Retina (tissue), 1 donor: ENCODE measurements around the gene MAFB.
A peak's percentile ranks its signal among the peaks of the same experiment; 100 is the strongest.

Experiments used
- DNase-seq: peaks from one replicate; pipeline ENCODE4 v3.0.0-alpha.2; 2016

MAFB gene

GRCh38 chr20:40680161-40680959 is 8.7 kb downstream of the MAFB start:
- DNase-seq: no peak

DNA sequence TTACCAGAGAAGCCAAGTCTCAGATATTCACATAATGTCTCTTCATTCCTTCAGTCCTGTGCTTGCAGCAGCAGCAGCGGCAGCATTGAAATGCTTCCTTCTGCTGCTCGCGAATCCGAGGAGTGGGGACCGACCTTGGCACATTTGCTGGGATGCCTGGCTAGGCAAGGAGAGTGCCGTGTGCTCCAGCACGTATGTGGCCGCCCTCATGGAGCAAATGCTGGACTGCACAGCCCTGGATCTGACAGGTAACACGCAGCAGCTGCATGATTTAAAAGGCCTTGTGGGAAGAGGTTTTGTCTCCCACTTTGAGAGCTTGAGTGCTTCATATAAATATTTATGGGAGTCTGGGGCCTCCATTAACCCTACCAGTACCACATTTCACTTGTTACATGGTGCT is 9.9 kb downstream of the MAFB start:
- DNase-seq: peak; percentile 50

GRCh38 chr20:40678286-40678875 is 10.7 kb downstream of the MAFB start:
- DNase-seq: no peak

GRCh38 chr20:40677343-40677924 is 11.6 kb downstream of the MAFB start:
- no peak for DNase-seq

GRCh38 chr20:40676491-40677269 is 12.4 kb downstream of the MAFB start:
- DNase-seq: no peak

DNA sequence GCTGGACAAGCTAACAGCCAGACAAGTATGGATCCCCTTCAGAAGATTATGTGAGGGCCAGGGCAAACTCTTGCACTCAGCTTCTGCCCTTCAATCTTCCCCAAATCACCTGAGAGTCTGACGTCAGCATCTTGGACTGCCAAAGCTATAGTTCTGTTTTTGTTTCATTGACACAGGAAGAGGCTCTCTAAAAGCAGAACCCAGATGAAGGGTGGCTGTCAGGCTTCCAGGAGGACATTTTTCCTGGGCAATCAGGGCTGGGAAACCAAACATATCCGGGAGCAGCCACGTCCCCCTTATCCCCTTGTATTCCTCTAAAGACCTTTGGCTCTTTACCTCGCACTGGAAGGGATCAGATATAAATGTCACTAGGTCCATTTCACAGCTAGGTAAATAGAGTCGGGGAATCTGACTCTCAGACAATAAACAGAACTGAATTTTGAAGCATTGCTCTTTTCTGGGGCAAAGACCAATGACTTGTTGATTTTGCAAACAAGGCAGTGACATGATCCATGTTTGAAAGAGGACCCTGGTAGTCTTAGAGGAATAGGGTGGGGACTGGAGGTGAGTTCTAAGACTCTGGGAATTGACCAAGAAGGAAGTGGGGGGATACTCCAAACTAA is 13.3 kb downstream of the MAFB start:
- no peak for DNase-seq

GRCh38 chr20:40673442-40673841 is 15.6 kb downstream of the MAFB start:
- no peak for DNase-seq

DNA sequence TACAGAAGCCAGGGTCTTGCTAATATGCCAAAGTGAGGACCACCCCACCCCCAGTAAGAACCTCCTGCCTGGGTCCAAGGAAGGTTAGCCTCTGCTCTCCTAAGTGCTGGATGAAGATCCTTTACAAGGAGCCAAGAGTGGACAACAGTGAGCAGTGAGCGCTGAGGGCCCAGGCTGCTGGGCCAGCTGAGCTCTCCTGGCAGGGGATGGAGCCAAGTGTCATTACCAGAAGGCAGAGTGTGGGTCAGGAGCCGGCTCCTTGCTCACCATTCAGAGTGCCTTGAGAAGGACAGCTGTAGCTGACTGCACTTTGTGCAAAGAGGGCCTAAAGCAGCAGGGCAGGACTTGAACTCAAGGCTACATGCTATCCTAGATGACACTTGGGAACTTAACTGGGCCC is 16.9 kb downstream of the MAFB start:
- no peak for DNase-seq

DNA sequence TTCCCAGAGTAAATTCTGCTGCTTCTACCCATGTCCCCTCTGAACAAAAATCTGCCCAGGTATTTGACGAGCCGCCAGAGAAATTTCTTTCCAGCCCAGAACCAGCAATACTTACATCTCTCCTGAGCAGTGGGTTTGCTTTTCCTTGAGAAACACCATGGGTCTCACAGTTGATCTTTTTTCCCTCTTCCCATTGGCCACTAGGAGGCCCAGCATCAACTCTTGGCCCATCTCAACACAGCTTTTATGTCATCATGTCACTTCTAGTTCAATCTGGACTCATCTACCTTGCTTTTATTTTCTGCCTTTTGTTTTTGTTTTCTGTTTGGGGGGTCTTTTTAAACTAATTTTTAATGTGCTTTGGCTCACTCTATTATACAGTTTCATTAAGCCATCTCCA is 18.8 kb downstream of the MAFB start:
- no peak for DNase-seq

DNA sequence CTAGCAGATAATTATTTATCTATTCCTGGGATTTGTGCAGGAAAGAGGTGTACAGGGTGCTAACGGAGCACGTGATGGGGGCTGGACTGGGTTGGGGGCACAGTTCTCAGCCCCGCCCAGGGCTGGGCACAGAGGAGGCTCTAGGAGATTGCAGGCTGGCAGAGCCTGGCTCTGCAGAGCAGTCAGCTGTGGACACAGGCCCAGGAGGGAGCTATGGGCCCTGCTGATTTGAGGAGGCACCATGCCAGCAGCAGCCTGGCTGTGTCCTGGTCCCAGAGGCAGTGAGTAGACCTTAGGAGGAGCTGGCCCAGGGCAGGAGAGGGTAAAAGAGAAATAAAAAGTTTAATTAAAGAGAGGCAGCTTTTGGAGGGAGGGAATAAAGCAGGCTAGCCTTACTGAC is 19.3 kb downstream of the MAFB start:
- no peak for DNase-seq

DNA sequence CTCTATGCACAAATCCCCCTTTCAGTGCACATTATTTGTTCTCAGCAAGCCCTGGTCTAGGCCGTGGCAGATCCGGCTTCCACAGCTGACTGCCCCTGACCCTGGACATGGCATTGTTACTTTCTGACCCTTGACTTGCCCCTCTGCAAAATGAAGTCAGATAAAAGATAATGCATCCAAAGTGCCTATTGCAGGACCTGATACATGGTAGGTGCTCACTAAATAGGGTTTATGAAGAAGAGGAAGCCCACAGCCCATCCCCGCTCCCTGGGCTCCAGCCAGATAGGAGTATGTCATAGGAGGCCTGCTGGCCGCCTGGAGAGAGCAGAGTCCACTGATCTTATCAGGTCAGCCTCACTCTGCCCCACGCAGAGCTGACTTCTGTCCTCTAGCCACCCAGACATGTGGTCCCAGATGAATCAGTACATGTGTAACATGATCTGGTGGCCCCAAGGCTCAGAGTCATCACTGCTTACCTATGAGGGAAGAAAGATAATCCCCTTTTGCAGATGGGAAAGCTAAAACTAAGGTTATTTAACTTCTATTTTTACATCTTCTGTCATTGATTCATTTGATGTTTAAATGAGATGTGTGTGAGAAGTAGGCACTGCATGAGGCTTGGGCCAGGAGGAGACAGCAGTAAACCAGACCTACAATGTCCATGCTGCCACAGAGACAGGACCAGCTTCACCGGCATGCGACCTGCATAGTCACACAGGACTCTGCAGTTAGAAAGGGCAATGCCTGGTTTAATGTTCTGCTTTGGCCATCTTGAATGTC is 20.4 kb downstream of the MAFB start:
- no peak for DNase-seq

- no peak for DNase-seq
Observed at GRCh38 chr20:40667503-40667902, 21.5 kb downstream of the MAFB start.

DNA sequence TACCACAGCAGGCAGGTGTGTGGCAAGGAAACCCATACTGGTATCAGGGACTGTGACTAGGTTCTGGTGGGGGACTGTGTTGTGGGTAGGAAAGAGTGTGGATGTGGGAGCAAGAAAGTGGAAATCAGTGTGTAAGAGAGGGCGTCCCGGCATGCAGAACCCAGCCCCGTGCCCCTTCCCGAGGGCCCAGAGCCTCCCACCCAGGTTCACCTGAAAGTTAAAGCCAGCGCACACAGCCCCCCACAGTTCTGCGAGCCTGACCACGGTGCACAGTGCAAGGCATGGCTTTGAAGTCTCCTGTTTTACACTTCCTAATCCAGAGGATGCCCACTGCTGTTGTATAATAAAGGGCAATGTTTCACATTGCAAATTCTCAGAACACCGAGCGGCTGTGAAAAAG is 22.7 kb downstream of the MAFB start:
- DNase-seq: no peak

- no peak for DNase-seq
Observed at GRCh38 chr20:40664891-40665290, 24.1 kb downstream of the MAFB start.

DNA sequence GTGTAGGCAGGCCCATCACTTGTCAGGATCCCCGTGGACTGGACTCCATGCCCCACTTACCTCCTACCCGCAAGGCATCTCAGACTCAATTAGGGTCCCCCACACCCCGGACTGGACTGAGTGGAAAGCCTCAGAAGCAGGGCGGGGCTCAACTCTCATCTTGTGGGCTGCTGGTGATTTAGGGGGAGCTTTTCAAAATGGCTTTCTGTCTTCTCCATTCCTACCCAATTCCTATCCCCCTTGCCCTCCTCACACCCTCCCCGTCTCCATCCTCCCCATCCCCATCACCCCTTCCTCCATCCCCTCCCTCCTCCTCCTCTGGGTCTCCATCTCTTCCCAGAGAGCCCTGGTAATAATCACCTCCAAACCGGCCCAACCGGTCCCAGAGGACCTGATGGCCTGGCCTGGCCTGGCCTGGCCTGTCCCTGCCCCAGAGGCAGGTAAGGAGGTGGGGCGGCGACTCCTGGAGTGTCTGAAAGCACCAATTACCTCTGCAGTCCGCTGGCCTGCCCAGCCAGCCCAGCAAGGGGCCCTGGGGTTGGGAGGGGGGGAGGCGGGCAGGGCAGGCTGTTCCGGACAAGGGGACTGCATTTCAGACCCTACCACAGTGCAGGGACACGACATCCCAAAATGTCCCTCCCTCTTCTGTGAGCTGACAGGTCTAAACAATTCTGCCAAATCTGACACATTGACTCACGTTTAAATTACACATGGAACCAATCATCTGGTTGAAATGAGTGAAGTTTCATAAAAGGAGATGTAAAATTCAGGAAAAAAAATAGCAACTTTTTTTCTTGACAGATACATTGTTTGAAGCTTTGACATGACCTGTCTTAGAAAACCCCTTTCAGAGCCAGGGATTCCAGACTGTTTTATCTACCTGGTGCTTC is 24.8 kb downstream of the MAFB start:
- DNase-seq: no peak

- no peak for DNase-seq
Observed at GRCh38 chr20:40663304-40663790, 25.7 kb downstream of the MAFB start.

DNA sequence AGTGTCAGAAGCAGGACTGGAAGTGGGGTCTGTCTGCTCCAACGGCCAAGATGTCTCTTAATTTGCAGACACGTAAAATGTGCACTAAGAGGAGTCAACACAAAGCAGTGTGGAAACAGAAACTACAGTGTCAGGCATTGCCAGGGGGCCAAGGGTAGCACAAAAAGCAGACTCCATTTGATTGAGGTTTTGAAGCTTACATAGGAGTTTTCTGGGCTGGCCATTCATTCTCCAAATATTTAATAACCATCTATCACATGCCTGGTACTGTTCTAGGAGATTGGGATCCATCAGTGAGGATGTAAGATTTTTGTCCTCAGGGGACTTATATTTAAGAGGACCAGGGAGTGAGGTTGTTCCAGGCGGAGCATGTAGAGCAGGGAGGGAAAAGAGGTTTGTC is 29.5 kb downstream of the MAFB start:
- no peak for DNase-seq

DNA sequence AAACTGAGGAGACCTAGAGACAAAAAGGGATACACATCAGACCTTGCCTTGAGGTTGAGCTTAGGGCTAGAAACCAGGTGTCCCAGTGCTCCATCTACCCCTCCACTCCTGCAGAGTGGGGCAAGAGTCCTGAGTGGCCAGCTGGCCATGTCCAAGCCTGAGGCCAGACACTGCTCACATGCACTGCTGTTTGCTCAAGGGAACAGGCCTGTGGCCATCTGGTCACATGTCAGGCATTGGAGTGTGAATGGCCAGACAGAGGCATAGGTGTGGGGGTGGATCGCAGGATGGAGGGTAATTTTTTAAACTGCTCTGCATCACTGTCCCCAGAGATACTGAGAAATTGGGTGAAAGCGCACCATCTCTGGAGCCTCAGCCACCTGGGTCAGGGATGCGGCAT is 30.5 kb downstream of the MAFB start:
- DNase-seq: no peak

GRCh38 chr20:40657526-40657925 is 31.5 kb downstream of the MAFB start:
- no peak for DNase-seq

- DNase-seq: no peak
Observed at GRCh38 chr20:40655451-40655850, 33.6 kb downstream of the MAFB start.

GRCh38 chr20:40654876-40655275 is 34.2 kb downstream of the MAFB start:
- DNase-seq: no peak
